HepG2 (cell line): ENCODE data around the gene PGA4.

Experiments used
- CBX1 ChIP-seq: IDR thresholded peaks from one replicate; pipeline ENCODE4 v1.6.1; 2016; ENCODE audit warnings: antibody characterized with exemption, low read depth
- CC2D1A ChIP-seq: sonication (generic); formaldehyde crosslinking; IDR thresholded peaks from 2 replicates; pipeline ENCODE4 v1.8.1; 2023; ENCODE audit warnings: mild to moderate bottlenecking, missing genetic modification reagents
- CEBPB ChIP-seq: IDR thresholded peaks from 2 replicates; pipeline ENCODE4 v1.6.1; 2011; ENCODE audit warnings: low read depth, low read length, improper control_type of control experiment, borderline replicate concordance
- FOXP1 ChIP-seq, 2 experiments: fragments of 450-650 bp in 1 of 2; IDR thresholded peaks; 2 replicates each; pipeline ENCODE4 v1.6.1; 2017 to 2018; ENCODE audit warnings: antibody characterized with exemption in 1 of 2
- HNRNPUL1 ChIP-seq: fragments of 200-400 bp; formaldehyde crosslinking; IDR thresholded peaks from 2 replicates; pipeline ENCODE4 v1.6.1; 2017; ENCODE audit warnings: low read depth, mild to moderate bottlenecking, low read length, moderate library complexity
- MTA3 ChIP-seq: sonication (generic); formaldehyde crosslinking; IDR thresholded peaks from 2 replicates; pipeline ENCODE4 v1.4.0; 2020; ENCODE audit warnings: missing genetic modification reagents
- RAD21 ChIP-seq: fragments of 450-650 bp; formaldehyde crosslinking; IDR thresholded peaks from 2 replicates; pipeline ENCODE4 v1.5.0; 2020; ENCODE audit warnings: mild to moderate bottlenecking
- SP2 ChIP-seq: sonication (generic); formaldehyde crosslinking; IDR thresholded peaks from 2 replicates; pipeline ENCODE4 v1.5.1; 2020; ENCODE audit warnings: mild to moderate bottlenecking, missing genetic modification reagents
- TRIM24 ChIP-seq: sonication (generic); formaldehyde crosslinking; IDR thresholded peaks from 2 replicates; pipeline ENCODE4 v1.8.0; 2022; ENCODE audit warnings: mild to moderate bottlenecking, missing genetic modification reagents
- TSC22D2 ChIP-seq: sonication (generic); formaldehyde crosslinking; IDR thresholded peaks from 2 replicates; pipeline ENCODE4 v1.5.1; 2020; ENCODE audit warnings: missing genetic modification reagents, mild to moderate bottlenecking, borderline replicate concordance
- ZNF274 ChIP-seq: sonication (generic); formaldehyde crosslinking; IDR thresholded peaks from 2 replicates; pipeline ENCODE4 v1.5.1; 2020; ENCODE audit warnings: mild to moderate bottlenecking, missing genetic modification reagents
- TF ChIP-seq, protein P1 (sequence below): sonication (generic); formaldehyde crosslinking; IDR thresholded peaks from 2 replicates; pipeline ENCODE4 v1.5.0; 2020; ENCODE audit warnings: mild to moderate bottlenecking, missing genetic modification reagents, moderate library complexity

DNA sequence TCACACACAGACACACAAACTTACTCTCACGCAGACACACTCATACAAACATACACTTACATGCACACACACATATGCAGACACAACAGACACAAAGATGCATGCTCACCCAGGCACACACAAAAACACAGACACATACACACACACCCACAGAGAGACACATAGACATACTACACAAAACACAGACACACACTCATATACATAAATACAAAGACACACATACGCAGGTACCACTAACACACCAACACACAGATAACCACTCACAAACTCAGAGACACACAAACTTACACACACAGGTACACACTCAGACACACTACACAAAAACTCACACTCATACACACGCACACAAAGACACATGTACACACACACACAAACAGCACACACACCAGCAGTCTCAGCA lies 50.6 kb downstream of the PGA4 start:
- TF ChIP-seq TSC22D2 (CRISPR knock-in tag) (no peak), TRIM24 (CRISPR knock-in tag) (no peak), MTA3 (CRISPR knock-in tag) (no peak), HNRNPUL1 (no peak), CC2D1A (CRISPR knock-in tag) (no peak), CBX1 (no peak), FOXP1 (IDR thresholded peaks at IDR 0.05) (no peak), FOXP1 (CRISPR knock-in tag; IDR thresholded peaks at IDR 0.05) (no peak), RAD21 (CRISPR knock-in tag) (no peak), ZNF274 (CRISPR knock-in tag) (no peak), SP2 (CRISPR knock-in tag) (no peak), CEBPB (no peak)
- TF ChIP-seq, protein P1, sequence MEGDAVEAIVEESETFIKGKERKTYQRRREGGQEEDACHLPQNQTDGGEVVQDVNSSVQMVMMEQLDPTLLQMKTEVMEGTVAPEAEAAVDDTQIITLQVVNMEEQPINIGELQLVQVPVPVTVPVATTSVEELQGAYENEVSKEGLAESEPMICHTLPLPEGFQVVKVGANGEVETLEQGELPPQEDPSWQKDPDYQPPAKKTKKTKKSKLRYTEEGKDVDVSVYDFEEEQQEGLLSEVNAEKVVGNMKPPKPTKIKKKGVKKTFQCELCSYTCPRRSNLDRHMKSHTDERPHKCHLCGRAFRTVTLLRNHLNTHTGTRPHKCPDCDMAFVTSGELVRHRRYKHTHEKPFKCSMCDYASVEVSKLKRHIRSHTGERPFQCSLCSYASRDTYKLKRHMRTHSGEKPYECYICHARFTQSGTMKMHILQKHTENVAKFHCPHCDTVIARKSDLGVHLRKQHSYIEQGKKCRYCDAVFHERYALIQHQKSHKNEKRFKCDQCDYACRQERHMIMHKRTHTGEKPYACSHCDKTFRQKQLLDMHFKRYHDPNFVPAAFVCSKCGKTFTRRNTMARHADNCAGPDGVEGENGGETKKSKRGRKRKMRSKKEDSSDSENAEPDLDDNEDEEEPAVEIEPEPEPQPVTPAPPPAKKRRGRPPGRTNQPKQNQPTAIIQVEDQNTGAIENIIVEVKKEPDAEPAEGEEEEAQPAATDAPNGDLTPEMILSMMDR = no peak
